Nephron progenitor cell (in vitro differentiated cells): Measurements from ENCODE around the gene AHDC1.
A peak's percentile ranks its signal among the peaks of the same experiment; 100 is the strongest.

Experiments used
- DNase-seq: peaks from one replicate; pipeline ENCODE4 v3.0.0; 2021
- H3K27ac Mint-ChIP-seq: 2 replicates; pipeline ENCODE4 v1.8.0; 2021; ENCODE audit warnings: mild to moderate bottlenecking, moderate library complexity, mixed read lengths
- H3K27me3 Mint-ChIP-seq: 2 replicates; pipeline ENCODE4 v1.8.0; 2021; ENCODE audit warnings: mild to moderate bottlenecking, low read depth, mixed read lengths; ENCODE audit not compliant: poor library complexity
- H3K36me3 Mint-ChIP-seq: 2 replicates; pipeline ENCODE4 v1.8.0; 2021; ENCODE audit warnings: low read depth, mixed read lengths
- H3K4me1 Mint-ChIP-seq: 2 replicates; pipeline ENCODE4 v1.8.0; 2021; ENCODE audit warnings: mixed read lengths
- H3K4me3 Mint-ChIP-seq: 2 replicates; pipeline ENCODE4 v1.8.0; 2021; ENCODE audit warnings: mild to moderate bottlenecking, moderate library complexity, mixed read lengths
- H3K9me3 Mint-ChIP-seq: 2 replicates; pipeline ENCODE4 v1.8.0; 2021; ENCODE audit warnings: mild to moderate bottlenecking, moderate library complexity, mixed read lengths
- TF ChIP-seq, protein P1 (sequence below): fragments of 200-600 bp; sonication (generic); IDR thresholded peaks from 2 replicates; pipeline ENCODE4 v1.5.0; 2021; ENCODE audit warnings: antibody characterized with exemption

The AHDC1 gene

DNA sequence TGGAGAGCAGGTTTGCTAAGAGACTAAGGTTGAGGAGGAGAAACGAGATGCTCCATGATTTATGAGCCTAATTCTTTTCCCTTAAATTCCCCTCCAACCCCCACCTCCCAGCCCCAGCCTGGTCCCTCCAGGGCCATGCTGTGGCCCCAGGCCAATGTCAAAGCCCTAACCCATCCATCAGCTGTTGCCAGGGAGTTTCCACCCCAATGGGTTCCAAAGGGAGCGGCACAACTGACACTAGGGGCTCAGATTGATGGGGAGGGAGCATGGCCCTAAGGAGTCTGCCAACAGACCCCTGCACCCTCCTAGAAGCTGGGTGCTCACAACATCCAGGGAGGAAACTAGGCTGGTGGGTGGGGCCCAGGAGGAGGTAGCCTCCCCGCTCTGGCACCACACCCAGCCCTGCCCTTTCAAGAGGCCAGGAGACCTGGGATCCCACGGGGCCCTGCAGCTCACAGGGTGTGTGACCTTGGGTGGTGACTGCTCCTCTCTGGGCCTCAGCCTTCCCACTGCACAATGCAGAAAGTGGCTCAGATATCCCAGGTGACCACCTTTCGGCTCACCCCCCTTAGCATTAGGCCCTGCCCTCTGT is 12.9 kb downstream of the AHDC1 start:
- Mint-ChIP-seq H3K4me3 (no peak overlapping the region), H3K36me3 (peaks cover 2% of the 10 kb centered on the region), H3K4me1 (peaks cover 25% of the 10 kb centered on the region), H3K27me3 (no peaks in the 10 kb centered on the region), H3K27ac (peak overlapping the region; percentile 50), H3K9me3 (no peaks in the 10 kb centered on the region)
- DNase-seq = peak; percentile 16
- TF ChIP-seq, protein P1, sequence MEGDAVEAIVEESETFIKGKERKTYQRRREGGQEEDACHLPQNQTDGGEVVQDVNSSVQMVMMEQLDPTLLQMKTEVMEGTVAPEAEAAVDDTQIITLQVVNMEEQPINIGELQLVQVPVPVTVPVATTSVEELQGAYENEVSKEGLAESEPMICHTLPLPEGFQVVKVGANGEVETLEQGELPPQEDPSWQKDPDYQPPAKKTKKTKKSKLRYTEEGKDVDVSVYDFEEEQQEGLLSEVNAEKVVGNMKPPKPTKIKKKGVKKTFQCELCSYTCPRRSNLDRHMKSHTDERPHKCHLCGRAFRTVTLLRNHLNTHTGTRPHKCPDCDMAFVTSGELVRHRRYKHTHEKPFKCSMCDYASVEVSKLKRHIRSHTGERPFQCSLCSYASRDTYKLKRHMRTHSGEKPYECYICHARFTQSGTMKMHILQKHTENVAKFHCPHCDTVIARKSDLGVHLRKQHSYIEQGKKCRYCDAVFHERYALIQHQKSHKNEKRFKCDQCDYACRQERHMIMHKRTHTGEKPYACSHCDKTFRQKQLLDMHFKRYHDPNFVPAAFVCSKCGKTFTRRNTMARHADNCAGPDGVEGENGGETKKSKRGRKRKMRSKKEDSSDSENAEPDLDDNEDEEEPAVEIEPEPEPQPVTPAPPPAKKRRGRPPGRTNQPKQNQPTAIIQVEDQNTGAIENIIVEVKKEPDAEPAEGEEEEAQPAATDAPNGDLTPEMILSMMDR = no peak

DNA sequence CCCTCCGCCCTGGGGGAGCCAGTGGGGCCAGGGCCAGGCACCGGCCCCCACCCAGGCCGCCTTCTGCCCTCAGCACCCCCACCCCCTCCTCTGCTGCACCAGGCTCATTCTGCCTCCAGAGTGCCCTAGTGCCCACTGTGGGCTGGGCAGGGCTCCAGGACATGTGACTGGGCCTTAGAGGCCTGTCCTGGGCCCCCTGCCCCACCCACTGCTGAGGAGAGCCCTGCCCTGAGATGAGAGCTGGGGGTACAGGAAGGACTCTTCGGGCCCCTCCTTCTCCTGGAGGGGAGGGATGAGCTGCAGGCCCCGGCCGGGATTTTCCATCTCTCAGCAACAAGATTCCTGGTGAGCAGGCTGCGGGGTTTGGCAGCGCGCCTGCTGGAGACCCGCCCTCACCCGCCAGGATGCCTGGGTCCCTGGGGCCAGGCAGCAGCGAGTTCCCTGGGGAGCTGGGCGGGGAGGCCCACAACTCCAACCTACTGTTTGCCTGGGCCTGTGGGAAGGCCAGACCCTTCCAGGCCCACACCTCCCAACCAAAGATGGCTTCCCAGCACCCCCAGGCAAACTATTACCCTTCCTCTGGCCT is 14.0 kb downstream of the AHDC1 start:
- no peak overlapping the region for H3K4me3 Mint-ChIP-seq
- H3K27ac Mint-ChIP-seq = no peak overlapping the region
- no peaks in the 10 kb centered on the region for H3K27me3 Mint-ChIP-seq

DNA sequence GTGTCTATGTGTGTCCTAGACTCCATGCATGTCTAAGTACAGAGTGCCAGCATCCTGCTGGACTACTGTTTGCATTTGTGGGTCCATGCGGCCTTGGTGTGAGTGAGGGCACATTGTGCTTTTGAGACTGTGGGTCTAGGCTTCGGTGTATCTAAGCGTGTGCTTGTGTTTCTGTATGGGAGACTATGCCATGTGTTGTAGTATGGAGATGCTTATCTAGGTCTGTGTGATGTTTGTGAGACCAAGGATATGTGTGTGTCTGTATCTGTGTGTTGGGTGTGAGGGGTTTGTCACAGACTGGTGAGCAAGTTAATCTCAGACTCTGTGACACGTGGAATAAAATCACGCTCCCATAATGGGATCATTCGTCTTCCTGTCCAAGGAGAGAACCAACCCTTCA is 14.5 kb downstream of the AHDC1 start:
- Mint-ChIP-seq H3K4me1 (peaks cover 29% of the 10 kb centered on the region), H3K27ac (no peak overlapping the region), H3K4me3 (no peak overlapping the region), H3K36me3 (peaks cover 7% of the 10 kb centered on the region), H3K27me3 (no peaks in the 10 kb centered on the region), H3K9me3 (no peaks in the 10 kb centered on the region)
- DNase-seq = no peak
- TF ChIP-seq, protein P1 = no peak

More for the DNA sequence above, 14.0 kb downstream of the AHDC1 start:
- peaks cover 29% of the 10 kb centered on the region for H3K4me1 Mint-ChIP-seq
- TF ChIP-seq, protein P1 = no peak
- no peak for DNase-seq
- peaks cover 7% of the 10 kb centered on the region for H3K36me3 Mint-ChIP-seq
- no peaks in the 10 kb centered on the region for H3K9me3 Mint-ChIP-seq

- H3K4me3 Mint-ChIP-seq = no peak overlapping the region
- peaks cover 8% of the 10 kb centered on the region for H3K36me3 Mint-ChIP-seq
- DNase-seq = no peak
- H3K27me3 Mint-ChIP-seq = no peaks in the 10 kb centered on the region
- no peaks in the 10 kb centered on the region for H3K9me3 Mint-ChIP-seq
- TF ChIP-seq, protein P1 = no peak
- H3K4me1 Mint-ChIP-seq = peaks cover 30% of the 10 kb centered on the region
- no peak overlapping the region for H3K27ac Mint-ChIP-seq
Observed at GRCh38 chr1:27588256-27589232, 15.4 kb downstream of the AHDC1 start.

DNA sequence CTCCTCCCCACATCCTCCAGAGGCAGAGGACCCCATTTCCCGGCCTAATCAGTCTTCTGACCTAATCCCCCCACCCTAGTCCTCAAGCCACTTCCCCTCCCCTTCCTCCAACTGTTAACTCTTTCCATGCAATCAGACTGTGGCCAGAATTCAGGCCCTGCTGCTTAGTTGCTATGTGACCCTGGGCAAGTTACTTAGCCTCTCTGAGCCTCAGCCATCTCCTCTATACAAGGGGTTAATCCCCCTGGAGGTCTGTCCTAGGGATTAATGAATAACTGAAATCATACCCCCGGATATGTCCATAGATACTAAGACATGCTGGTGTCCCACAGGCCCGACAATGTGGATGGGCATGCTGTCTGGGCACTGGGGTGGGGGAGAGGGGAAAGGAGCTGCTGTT is 18.3 kb downstream of the AHDC1 start:
- Mint-ChIP-seq H3K27me3 (no peaks in the 10 kb centered on the region), H3K27ac (no peak overlapping the region), H3K36me3 (peaks cover 31% of the 10 kb centered on the region), H3K4me1 (peaks cover 37% of the 10 kb centered on the region), H3K9me3 (no peaks in the 10 kb centered on the region), H3K4me3 (no peak overlapping the region)
- TF ChIP-seq, protein P1 = no peak
- no peak for DNase-seq
